RWPE2 (cell line): ENCODE results near the gene ARID5B.

Source experiments
- ATAC-seq: fragments of 200-7000 bp; cut with Tn5 transposase; 3 replicates; pipeline ENCODE4 v1.9.1; 2021; ENCODE audit warnings: low read depth
- DNase-seq: peaks from one replicate; pipeline ENCODE4 v3.0.0-alpha.2; 2020; ENCODE audit warnings: low spot score
- H3K27ac ChIP-seq: fragments of 450-650 bp; 2 replicates; pipeline ENCODE4 v1.5.1; 2017; ENCODE audit warnings: mild to moderate bottlenecking; ENCODE audit not compliant: poor library complexity, severe bottlenecking
- H3K27me3 ChIP-seq: fragments of 250-450 bp; sonication (Bioruptor Pico); 2 replicates; pipeline ENCODE4 v1.5.1; 2021; ENCODE audit warnings: mild to moderate bottlenecking, moderate library complexity; ENCODE audit not compliant: insufficient read depth, poor library complexity, severe bottlenecking
- H3K36me3 ChIP-seq: fragments of 250-450 bp; sonication (Bioruptor Pico); 2 replicates; pipeline ENCODE4 v1.5.1; 2020; ENCODE audit warnings: low read depth, mild to moderate bottlenecking, moderate library complexity
- H3K4me1 ChIP-seq: fragments of 250-450 bp; sonication (Bioruptor Pico); 2 replicates; pipeline ENCODE4 v1.5.1; 2021; ENCODE audit warnings: mild to moderate bottlenecking, moderate library complexity; ENCODE audit not compliant: insufficient read depth, poor library complexity, severe bottlenecking
- H3K4me3 ChIP-seq: fragments of 250-450 bp; sonication (Bioruptor Pico); 2 replicates; pipeline ENCODE4 v1.5.1; 2021; ENCODE audit warnings: mild to moderate bottlenecking, moderate library complexity; ENCODE audit not compliant: severe bottlenecking
- H3K9me3 ChIP-seq: fragments of 250-450 bp; sonication (Bioruptor Pico); 2 replicates; pipeline ENCODE4 v1.5.1; 2021; ENCODE audit warnings: mild to moderate bottlenecking, moderate library complexity; ENCODE audit not compliant: severe bottlenecking
- CTCF ChIP-seq: fragments of 450-650 bp; IDR thresholded peaks from one replicate; pipeline ENCODE4 v1.5.1; 2017; ENCODE audit warnings: mild to moderate bottlenecking, moderate library complexity; ENCODE audit not compliant: poor library complexity, severe bottlenecking

ARID5B gene

GRCh38 chr10:61983255-61983654 is 81.8 kb downstream of the ARID5B start:
- DNase-seq (no peak), ATAC-seq (no peak)
- Histone ChIP-seq H3K4me1 (peaks cover 13% of the 10 kb centered on the region), H3K36me3 (no peaks in the 10 kb centered on the region), H3K27me3 (no peaks in the 10 kb centered on the region), H3K27ac (no peak overlapping the region), H3K4me3 (no peak overlapping the region), H3K9me3 (no peaks in the 10 kb centered on the region)
- no peak for TF ChIP-seq CTCF

- no peak overlapping the region for H3K27ac ChIP-seq
- DNase-seq: no peak
- H3K4me1 ChIP-seq: peaks cover 13% of the 10 kb centered on the region
- H3K4me3 ChIP-seq: no peak overlapping the region
- H3K27me3 ChIP-seq: no peaks in the 10 kb centered on the region
- no peaks in the 10 kb centered on the region for H3K36me3 ChIP-seq
- H3K9me3 ChIP-seq: no peaks in the 10 kb centered on the region
- ATAC-seq: no peak
- TF ChIP-seq CTCF: no peak
These were observed 83.4 kb downstream of the ARID5B start for GRCh38 chr10:61984803-61985418.

GRCh38 chr10:61985715-61986114 is 84.2 kb downstream of the ARID5B start:
- ATAC-seq (no peak), DNase-seq (no peak)
- Histone ChIP-seq H3K9me3 (no peaks in the 10 kb centered on the region), H3K27me3 (no peaks in the 10 kb centered on the region), H3K4me3 (no peak overlapping the region), H3K27ac (no peak overlapping the region), H3K4me1 (peaks cover 13% of the 10 kb centered on the region), H3K36me3 (no peaks in the 10 kb centered on the region)
- no peak for TF ChIP-seq CTCF

- Histone ChIP-seq H3K4me1 (peaks cover 9% of the 10 kb centered on the region), H3K36me3 (no peaks in the 10 kb centered on the region), H3K27ac (no peak overlapping the region), H3K27me3 (no peaks in the 10 kb centered on the region), H3K4me3 (no peak overlapping the region), H3K9me3 (no peaks in the 10 kb centered on the region)
- ATAC-seq: no peak
- no peak for TF ChIP-seq CTCF
- no peak for DNase-seq
These were observed 84.9 kb downstream of the ARID5B start for GRCh38 chr10:61986382-61986781.

GRCh38 chr10:61986788-61987492 is 85.4 kb downstream of the ARID5B start:
- DNase-seq (no peak), ATAC-seq (no peak)
- Histone ChIP-seq H3K9me3 (no peaks in the 10 kb centered on the region), H3K27ac (no peak overlapping the region), H3K4me3 (no peak overlapping the region), H3K4me1 (peaks cover 11% of the 10 kb centered on the region), H3K27me3 (no peaks in the 10 kb centered on the region), H3K36me3 (no peaks in the 10 kb centered on the region)
- TF ChIP-seq CTCF: no peak
